Fibroblast of lung (primary cell): ENCODE results near the gene STK32C.
"Not testable (repeated sequence)": the region's sequence is repeated elsewhere in the genome, so short reads cannot be mapped to it uniquely, and the experiment has no call there.

Experiments used
- EZH2 ChIP-seq: IDR thresholded peaks from 2 replicates; pipeline ENCODE4 v1.5.1; 2012; ENCODE audit warnings: low read length, control low read depth, mild to moderate bottlenecking; ENCODE audit errors: missing control alignments
- TF ChIP-seq, protein P1 (sequence below), 2 donors: IDR thresholded peaks in 1 of 2; conservative IDR thresholded peaks in 1 of 2; 1 replicate in 1 of 2; 2 replicates in 1 of 2; pipeline ENCODE4 v1.5.1; 2011 to 2012; ENCODE audit warnings: low read length in 2 of 2, control low read depth in 1 of 2, inconsistent platforms in 1 of 2, low read depth in 1 of 2, mild to moderate bottlenecking in 1 of 2

DNA sequence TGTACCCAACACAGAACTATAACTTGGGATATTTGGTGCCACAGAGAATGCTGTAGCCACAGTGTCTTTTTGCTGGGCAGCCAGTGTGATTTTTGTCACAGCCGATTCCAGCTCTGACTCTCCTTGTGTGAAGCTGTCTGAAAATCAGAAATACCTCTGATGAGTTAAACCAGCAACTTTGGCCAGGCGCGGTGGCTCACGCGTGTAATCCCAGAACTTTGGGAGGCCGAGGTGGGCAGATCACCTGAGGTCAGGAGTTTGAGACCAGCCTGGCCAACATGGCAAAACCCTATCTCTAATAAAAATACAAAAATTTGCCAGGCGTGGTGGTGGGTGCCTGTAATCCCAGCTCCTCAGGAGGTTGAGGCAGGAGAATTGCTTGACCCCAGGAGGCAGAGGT is 30.1 kb upstream of the STK32C start:
- TF ChIP-seq, protein P1, sequence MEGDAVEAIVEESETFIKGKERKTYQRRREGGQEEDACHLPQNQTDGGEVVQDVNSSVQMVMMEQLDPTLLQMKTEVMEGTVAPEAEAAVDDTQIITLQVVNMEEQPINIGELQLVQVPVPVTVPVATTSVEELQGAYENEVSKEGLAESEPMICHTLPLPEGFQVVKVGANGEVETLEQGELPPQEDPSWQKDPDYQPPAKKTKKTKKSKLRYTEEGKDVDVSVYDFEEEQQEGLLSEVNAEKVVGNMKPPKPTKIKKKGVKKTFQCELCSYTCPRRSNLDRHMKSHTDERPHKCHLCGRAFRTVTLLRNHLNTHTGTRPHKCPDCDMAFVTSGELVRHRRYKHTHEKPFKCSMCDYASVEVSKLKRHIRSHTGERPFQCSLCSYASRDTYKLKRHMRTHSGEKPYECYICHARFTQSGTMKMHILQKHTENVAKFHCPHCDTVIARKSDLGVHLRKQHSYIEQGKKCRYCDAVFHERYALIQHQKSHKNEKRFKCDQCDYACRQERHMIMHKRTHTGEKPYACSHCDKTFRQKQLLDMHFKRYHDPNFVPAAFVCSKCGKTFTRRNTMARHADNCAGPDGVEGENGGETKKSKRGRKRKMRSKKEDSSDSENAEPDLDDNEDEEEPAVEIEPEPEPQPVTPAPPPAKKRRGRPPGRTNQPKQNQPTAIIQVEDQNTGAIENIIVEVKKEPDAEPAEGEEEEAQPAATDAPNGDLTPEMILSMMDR (conservative IDR thresholded peaks at IDR 0.05 in 1 of 2, IDR thresholded peaks at IDR 0.05 in 1 of 2; ENCODE audit: low read depth in 1 of 2, low read length in 2 of 2), result not testable (repeated sequence)
- TF ChIP-seq EZH2, result not testable (repeated sequence)
